Calu3 (cell line): ENCODE data around the gene CST2. TPM values are rescaled to one million over a fixed set of nuclear protein-coding genes. Genes with fewer than 3 reads are reported as not detected.

Source experiments
- BruUV-seq: library from RNA; stranded (reverse); fragments of 400-500 nt; replicated peaks from 2 replicates; lab custom pipeline; 2021; lab: Mats Ljungman, UMichigan
- CTCF ChIA-PET: fragments of 300-600 bp; sonication (Branson Sonifier 250); formaldehyde crosslinking; loops from one replicate; lab custom pipeline; 2022; ENCODE audit warnings: antibody characterized with exemption; lab: Charles Lee
- DNase-seq: peaks from one replicate; pipeline ENCODE4 v3.0.0; 2022
- H3K27ac Mint-ChIP-seq: one replicate; pipeline ENCODE4 v1.8.0; 2022; ENCODE audit warnings: mixed read lengths; ENCODE audit not compliant: unreplicated experiment
- H3K27me3 Mint-ChIP-seq: one replicate; pipeline ENCODE4 v1.8.0; 2022; ENCODE audit warnings: mixed read lengths; ENCODE audit not compliant: unreplicated experiment
- H3K36me3 Mint-ChIP-seq: one replicate; pipeline ENCODE4 v1.8.0; 2022; ENCODE audit warnings: mild to moderate bottlenecking, moderate library complexity, mixed read lengths; ENCODE audit not compliant: insufficient read depth, unreplicated experiment
- H3K4me1 Mint-ChIP-seq: one replicate; pipeline ENCODE4 v1.8.0; 2022; ENCODE audit warnings: mild to moderate bottlenecking, low read depth, mixed read lengths; ENCODE audit not compliant: unreplicated experiment
- H3K4me3 Mint-ChIP-seq: one replicate; pipeline ENCODE4 v1.8.0; 2022; ENCODE audit warnings: mild to moderate bottlenecking, low read depth, moderate library complexity, mixed read lengths; ENCODE audit not compliant: unreplicated experiment
- H3K9me3 Mint-ChIP-seq: one replicate; pipeline ENCODE4 v1.8.0; 2022; ENCODE audit warnings: low read depth, mixed read lengths; ENCODE audit not compliant: unreplicated experiment
- intact Hi-C: fragments of 100-400 bp; cut with micrococcal nuclease; formaldehyde crosslinking; loops from one replicate; pipeline ENCODE4 v1.10.0; 2022; ENCODE audit not compliant: unreplicated experiment
- total RNA-seq: library from RNA; stranded (reverse); gene quantifications from 2 replicates; pipeline ENCODE4 v1.2.3, GENCODE V29; 2022
- TF ChIP-seq, protein P1 (sequence below): fragments of 200-600 bp; IDR thresholded peaks from one replicate; pipeline ENCODE4 v1.8.0; 2022; ENCODE audit warnings: antibody characterized with exemption; ENCODE audit not compliant: unreplicated experiment

The CST2 gene
- total RNA-seq, 1 experiment from 2014 or later = not detected

DNA sequence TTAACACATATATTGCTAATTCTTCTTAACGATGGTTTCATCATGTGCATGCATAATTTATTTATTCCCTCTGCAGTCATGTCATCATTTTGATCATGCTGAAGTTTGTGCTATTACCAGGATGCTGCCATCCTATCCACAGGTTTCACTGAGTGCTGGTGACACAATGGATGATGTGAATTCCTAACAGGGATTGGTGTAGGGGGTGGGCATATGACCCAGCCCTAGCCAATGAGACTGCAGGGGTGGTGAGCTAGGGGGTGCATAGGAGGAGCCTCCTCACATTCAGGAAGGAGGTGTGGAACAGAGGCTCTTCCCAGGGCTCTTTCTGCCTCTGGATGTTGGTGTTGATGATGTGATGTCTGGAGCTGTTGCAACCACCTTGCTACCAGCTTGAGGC, 45.5 kb upstream of the CST2 start:
- intact Hi-C loops = no loop called here

DNA sequence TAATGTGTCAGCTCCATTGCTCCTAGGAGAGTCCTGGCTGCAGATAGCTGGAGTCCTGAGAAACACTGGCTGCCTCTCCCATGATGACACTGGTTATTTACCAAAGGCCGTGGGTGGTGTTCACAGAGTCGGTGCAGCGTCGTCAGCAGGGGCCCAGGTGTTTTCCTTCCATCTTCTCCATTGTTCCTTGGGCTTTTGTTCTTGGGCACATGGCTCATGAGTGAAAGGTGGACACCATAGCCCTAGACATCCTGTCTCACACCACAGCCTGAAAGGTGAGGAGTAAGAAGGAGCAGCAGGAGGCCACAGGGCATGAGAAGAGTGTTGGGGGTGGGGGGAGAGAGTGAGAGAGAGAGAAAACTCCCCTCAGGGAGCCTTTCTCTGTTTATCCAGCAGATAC, 43.9 kb upstream of the CST2 start:
- no TSS peak for BruUV-seq
- CTCF ChIA-PET = no interaction called here

More for the DNA sequence above, 45.5 kb upstream of the CST2 start:
- CTCF ChIA-PET = no interaction called here
- H3K27me3 Mint-ChIP-seq = peaks cover 25% of the 10 kb centered on the region
- no peak overlapping the region for H3K4me3 Mint-ChIP-seq
- BruUV-seq = no TSS peak
- H3K27ac Mint-ChIP-seq = no peak overlapping the region
- H3K36me3 Mint-ChIP-seq = no peaks in the 10 kb centered on the region
- no peak for DNase-seq
- no peaks in the 10 kb centered on the region for H3K4me1 Mint-ChIP-seq
- TF ChIP-seq, protein P1, sequence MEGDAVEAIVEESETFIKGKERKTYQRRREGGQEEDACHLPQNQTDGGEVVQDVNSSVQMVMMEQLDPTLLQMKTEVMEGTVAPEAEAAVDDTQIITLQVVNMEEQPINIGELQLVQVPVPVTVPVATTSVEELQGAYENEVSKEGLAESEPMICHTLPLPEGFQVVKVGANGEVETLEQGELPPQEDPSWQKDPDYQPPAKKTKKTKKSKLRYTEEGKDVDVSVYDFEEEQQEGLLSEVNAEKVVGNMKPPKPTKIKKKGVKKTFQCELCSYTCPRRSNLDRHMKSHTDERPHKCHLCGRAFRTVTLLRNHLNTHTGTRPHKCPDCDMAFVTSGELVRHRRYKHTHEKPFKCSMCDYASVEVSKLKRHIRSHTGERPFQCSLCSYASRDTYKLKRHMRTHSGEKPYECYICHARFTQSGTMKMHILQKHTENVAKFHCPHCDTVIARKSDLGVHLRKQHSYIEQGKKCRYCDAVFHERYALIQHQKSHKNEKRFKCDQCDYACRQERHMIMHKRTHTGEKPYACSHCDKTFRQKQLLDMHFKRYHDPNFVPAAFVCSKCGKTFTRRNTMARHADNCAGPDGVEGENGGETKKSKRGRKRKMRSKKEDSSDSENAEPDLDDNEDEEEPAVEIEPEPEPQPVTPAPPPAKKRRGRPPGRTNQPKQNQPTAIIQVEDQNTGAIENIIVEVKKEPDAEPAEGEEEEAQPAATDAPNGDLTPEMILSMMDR = no peak
- H3K9me3 Mint-ChIP-seq = no peaks in the 10 kb centered on the region

DNA sequence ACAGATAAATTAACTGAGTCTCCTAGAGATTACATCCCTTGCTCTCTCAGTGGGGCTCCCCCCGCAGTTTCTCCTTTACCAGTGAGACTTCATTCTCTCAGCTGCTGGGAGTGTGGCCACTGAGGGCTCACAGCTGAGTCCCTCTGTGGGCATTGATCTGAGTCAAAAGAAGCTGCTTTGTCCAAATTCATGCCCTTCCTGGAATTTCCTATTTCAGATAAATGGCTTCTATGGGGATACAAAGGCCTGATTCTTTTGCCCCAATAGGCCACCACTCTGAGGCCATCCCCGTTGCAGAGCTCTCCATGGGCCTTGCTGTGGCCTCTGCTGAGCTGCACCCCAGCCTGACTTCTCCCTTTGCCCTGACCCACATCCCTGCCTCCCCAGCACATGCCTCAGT, 43.0 kb upstream of the CST2 start:
- Mint-ChIP-seq H3K4me1 (no peaks in the 10 kb centered on the region), H3K9me3 (no peaks in the 10 kb centered on the region), H3K36me3 (no peaks in the 10 kb centered on the region), H3K27me3 (peaks cover 25% of the 10 kb centered on the region), H3K27ac (no peak overlapping the region), H3K4me3 (no peak overlapping the region)
- TF ChIP-seq, protein P1 = no peak
- no TSS peak for BruUV-seq
- intact Hi-C loops = no loop called here
- no peak for DNase-seq
- CTCF ChIA-PET = no interaction called here

More for the DNA sequence above, 43.9 kb upstream of the CST2 start:
- intact Hi-C loops = no loop called here
- TF ChIP-seq, protein P1 = no peak
- DNase-seq = no peak
- H3K4me3 Mint-ChIP-seq = no peak overlapping the region
- H3K4me1 Mint-ChIP-seq = no peaks in the 10 kb centered on the region
- H3K36me3 Mint-ChIP-seq = no peaks in the 10 kb centered on the region
- peaks cover 25% of the 10 kb centered on the region for H3K27me3 Mint-ChIP-seq
- H3K27ac Mint-ChIP-seq = no peak overlapping the region
- no peaks in the 10 kb centered on the region for H3K9me3 Mint-ChIP-seq

DNA sequence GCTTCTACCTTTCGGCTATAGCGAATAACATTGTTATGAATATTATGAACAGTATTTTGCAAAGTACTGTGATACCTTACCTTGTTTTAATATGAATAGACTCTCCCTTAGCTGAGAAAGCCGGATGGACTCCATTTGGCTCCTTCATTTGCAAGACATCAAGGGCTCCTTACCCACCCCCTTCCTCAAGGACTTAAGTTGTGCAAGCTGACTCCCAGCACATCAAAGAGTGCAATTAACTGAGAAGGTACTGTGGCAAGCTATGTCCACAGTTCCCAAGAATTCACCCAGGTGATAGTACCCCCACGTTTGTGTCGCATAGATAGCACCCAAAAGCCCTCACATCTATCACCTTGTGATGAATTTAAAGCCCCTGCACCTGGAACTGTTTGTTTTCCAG, 41.8 kb upstream of the CST2 start:
- intact Hi-C loops = no loop called here

More for the DNA sequence above, 41.8 kb upstream of the CST2 start:
- CTCF ChIA-PET = no interaction called here
- no TSS peak for BruUV-seq
- Mint-ChIP-seq H3K36me3 (no peaks in the 10 kb centered on the region), H3K9me3 (no peaks in the 10 kb centered on the region), H3K4me1 (no peaks in the 10 kb centered on the region), H3K27ac (no peak overlapping the region), H3K27me3 (peaks cover 25% of the 10 kb centered on the region), H3K4me3 (no peak overlapping the region)
- TF ChIP-seq, protein P1 = no peak
- no peak for DNase-seq
